ENCODE results near the gene PTPRA.

DNA sequence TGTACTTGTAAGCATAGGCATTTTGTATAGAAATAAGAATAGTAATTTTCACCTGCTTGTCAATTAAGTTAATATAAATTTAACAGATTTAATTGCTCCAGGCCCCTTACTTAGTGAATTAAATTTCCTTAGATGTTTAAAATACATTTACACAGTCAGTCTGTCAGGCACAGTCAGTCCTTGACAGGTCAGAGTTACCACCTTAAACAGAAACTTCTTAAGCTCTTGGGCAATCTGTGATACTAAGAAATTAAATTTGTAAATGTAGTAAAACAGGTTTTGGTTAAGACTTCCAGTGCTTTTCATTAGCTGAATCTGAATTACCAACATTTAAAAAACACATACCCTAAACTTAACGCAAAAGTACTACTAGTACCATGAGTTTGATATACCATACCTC is 15.9 kb downstream of the PTPRA start:
- TF ChIP-seq CTCF (optimal IDR thresholded peaks at IDR 0.05 in 1 of 3, IDR thresholded peaks at IDR 0.05 in 1 of 3, conservative IDR thresholded peaks at IDR 0.05 in 1 of 3; ENCODE audit: extremely low read depth in 1 of 3, insufficient read depth in 2 of 3, low read length in 3 of 3) (no peak), EZH2 (IDR thresholded peaks at IDR 0.05; ENCODE audit: low read length) (no peak)

All from keratinocyte (primary cell).